ENCODE results near the gene VPS52.

The VPS52 gene

GRCh38 chr6:33252759-33253158 is 18.9 kb downstream of the VPS52 start:
- Histone ChIP-seq H3K27ac (no peak overlapping the region), H3K27me3 (peaks cover 4% of the 10 kb centered on the region), H3K36me3 (peaks cover 12% of the 10 kb centered on the region), H3K9me3 (no peaks in the 10 kb centered on the region), H3K4me1 (ENCODE audit: control insufficient read depth in 1 of 2, insufficient read depth in 1 of 2, low read depth in 1 of 2, low read length in 1 of 2) (peaks cover 22 to 24% of the 10 kb centered on the region in 2 experiments), H3K4me3 (ENCODE audit: low read depth in 1 of 2, low read length in 1 of 2) (no peak overlapping the region)
- TF ChIP-seq CTCF (IDR thresholded peaks at IDR 0.05), result no peak

- Histone ChIP-seq H3K27me3 (peaks cover 17% of the 10 kb centered on the region), H3K27ac (no peak overlapping the region), H3K4me1 (ENCODE audit: control insufficient read depth in 1 of 2, insufficient read depth in 1 of 2, low read depth in 1 of 2, low read length in 1 of 2) (peaks cover 23 to 24% of the 10 kb centered on the region in 2 experiments), H3K9me3 (no peaks in the 10 kb centered on the region), H3K4me3 (ENCODE audit: low read depth in 1 of 2, low read length in 1 of 2) (no peak overlapping the region), H3K36me3 (peaks cover 5% of the 10 kb centered on the region)
- TF ChIP-seq CTCF (IDR thresholded peaks at IDR 0.05), result no peak
These were observed 20.2 kb downstream of the VPS52 start for GRCh38 chr6:33251395-33252012.

- Histone ChIP-seq H3K27ac (no peak overlapping the region), H3K4me3 (ENCODE audit: low read depth in 1 of 2, low read length in 1 of 2) (no peak overlapping the region), H3K4me1 (ENCODE audit: control insufficient read depth in 1 of 2, insufficient read depth in 1 of 2, low read depth in 1 of 2, low read length in 1 of 2) (peaks cover 23 to 24% of the 10 kb centered on the region in 2 experiments), H3K36me3 (peaks cover 5% of the 10 kb centered on the region), H3K27me3 (peaks cover 25% of the 10 kb centered on the region), H3K9me3 (no peaks in the 10 kb centered on the region)
- TF ChIP-seq CTCF (IDR thresholded peaks at IDR 0.05), result no peak
These were observed 20.9 kb downstream of the VPS52 start for GRCh38 chr6:33250731-33251130.

GRCh38 chr6:33249732-33250630 is 21.7 kb downstream of the VPS52 start:
- H3K4me3 ChIP-seq (ENCODE audit: low read depth in 1 of 2, low read length in 1 of 2), result peak overlapping the region; percentile 59 to 67
- no peaks in the 10 kb centered on the region for H3K9me3 ChIP-seq
- H3K4me1 ChIP-seq (ENCODE audit: control insufficient read depth in 1 of 2, insufficient read depth in 1 of 2, low read depth in 1 of 2, low read length in 1 of 2), result peaks cover 23 to 24% of the 10 kb centered on the region in 2 experiments
- H3K27me3 ChIP-seq, result peaks cover 32% of the 10 kb centered on the region
- peaks cover 5% of the 10 kb centered on the region for H3K36me3 ChIP-seq
- no peak for TF ChIP-seq CTCF (IDR thresholded peaks at IDR 0.05)
- H3K27ac ChIP-seq, result peak overlapping the region; percentile 94

- Histone ChIP-seq H3K9me3 (no peaks in the 10 kb centered on the region), H3K27ac (peak overlapping the region; percentile 94), H3K4me3 (ENCODE audit: low read depth in 1 of 2, low read length in 1 of 2) (peak overlapping the region; percentile 59 to 67), H3K27me3 (peaks cover 32% of the 10 kb centered on the region), H3K4me1 (ENCODE audit: control insufficient read depth in 1 of 2, insufficient read depth in 1 of 2, low read depth in 1 of 2, low read length in 1 of 2) (peaks cover 23 to 24% of the 10 kb centered on the region in 2 experiments), H3K36me3 (peaks cover 5% of the 10 kb centered on the region)
- peak; percentile 61 for TF ChIP-seq CTCF (IDR thresholded peaks at IDR 0.05)
These were observed 22.5 kb downstream of the VPS52 start for GRCh38 chr6:33248932-33249731.

Measured in neutrophil (primary cell).